GM21825 (cell line): ENCODE measurements around the gene ZNF397.
"Not testable (repeated sequence)": the region's sequence is repeated elsewhere in the genome, so short reads cannot be mapped to it uniquely, and the experiment has no call there.

ENCODE experiments used
- ATAC-seq: cut with Tn5 transposase; IDR thresholded peaks from one replicate; pipeline ENCODE4 v1.9.1; 2021; ENCODE audit warnings: mild to moderate bottlenecking, moderate library complexity; ENCODE audit not compliant: unreplicated experiment

Gene ZNF397

DNA sequence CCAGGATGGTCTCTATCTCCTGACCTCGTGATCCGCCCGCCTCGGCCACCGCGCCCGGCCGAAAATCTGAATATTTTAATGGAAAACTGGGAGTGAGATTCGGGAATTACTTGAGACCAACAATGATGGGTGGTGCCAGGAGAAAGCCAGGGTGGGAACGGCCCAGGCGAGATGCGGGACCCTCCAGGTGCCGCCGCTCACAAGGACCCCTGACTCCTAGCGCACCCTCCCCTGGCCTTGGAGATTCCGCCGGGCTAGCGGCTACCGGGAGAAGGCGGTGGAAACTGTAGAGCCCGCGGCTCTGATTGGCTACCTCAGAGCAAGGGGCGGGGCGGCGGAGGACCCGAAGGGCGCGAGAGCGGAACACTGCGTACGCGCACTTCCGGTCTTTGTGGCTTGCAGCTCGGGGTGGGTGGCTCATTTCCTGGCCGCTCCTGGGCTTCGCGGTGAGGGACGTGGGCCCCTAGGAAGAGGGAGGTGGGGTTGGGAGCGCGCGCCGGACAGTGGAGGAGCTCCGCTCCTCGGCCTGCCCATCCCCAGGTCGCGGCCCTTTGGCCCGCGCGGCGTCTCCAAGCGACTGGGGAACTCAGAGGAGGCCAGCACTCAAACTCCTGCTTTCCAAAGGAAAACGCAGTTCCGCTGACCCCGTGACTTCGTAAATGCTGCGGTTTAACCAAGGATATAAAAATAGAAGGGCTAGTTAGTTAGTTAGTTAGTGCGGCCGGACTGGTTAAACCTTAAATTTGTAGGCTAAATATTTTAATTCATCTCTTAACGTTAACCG is at the start of gene ZNF397:
ZNF397 (plus strand) TSS at position 371 of the 784 bp plus-strand sequence. CDS start 1,437 bp downstream, outside the sequence.
- peak; percentile 99 for ATAC-seq

DNA sequence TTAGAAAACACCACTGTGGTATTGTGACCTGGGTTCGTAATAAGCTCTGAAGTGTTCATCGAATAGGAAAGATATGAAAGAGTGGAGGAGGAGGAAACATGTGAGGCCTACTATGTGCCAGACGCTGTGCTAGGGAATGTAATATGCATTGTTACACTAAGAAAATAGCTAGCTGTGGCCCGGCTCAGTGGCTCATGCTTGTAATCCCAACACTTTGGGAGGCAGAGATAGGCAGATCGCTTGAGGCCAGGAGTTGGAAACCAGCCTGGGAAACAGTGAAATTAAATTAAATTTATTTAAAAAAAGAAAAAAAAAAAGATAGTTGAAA is 49.2 kb upstream of the ZNF397 start:
- ATAC-seq = no peak

DNA sequence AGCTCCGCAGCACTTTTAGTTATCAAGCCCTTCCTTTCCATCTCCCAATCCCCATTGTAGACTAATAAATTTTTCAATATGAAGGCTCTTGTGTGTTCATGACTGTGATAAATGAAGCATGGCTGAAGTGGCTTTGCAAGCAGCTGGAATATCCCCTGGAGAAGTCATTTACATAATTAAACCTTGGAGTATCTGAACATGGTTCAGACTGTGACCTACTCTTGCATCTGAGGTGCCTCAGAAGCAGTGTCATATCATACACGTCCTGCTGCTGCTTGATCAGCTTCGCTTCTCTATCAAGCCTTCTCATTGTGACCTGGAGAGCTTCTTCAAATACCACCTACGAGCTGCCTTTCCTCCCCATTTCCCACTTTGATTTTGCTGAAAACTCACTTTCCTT is 48.4 kb upstream of the ZNF397 start:
- ATAC-seq = no peak

DNA sequence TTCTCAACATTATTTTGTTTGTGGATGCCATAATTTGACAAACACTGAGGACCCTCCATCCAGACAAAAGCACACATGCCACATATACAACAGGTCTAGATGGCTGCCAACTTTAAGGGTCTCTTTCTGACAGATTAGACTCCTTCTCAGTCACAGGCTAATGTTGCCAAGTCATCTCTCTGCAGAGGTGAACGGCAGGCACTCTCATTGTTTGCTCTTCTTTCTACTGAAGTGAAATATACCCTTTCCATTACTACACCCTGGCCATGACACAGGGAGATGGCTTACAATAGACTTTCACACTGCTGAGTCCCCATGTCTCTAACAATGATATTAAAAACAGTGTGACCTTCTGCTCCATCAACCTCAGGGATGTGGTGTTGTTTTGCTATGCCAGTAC is 47.5 kb upstream of the ZNF397 start:
- ATAC-seq = no peak

DNA sequence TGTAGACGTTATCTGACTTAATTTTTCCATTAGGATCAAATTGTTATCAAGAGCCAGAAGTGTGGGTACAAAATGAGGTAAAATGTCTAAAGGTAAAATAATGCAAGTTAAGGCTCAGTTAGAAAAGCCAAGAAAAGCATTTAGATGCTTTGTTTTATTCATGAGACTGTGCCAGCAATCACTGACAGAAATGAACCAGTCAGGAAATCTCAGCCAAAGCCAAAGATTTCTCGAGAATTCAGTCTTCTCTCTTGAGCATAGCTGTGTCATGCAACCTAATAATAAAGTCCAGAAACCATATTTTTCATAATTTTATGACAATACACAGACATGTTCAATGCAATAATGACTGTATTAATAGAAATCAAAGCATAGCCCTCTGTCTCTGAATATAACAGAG is 43.5 kb upstream of the ZNF397 start:
- ATAC-seq = no peak

GRCh38 chr18:35201256-35201931 is 39.4 kb upstream of the ZNF397 start:
- ATAC-seq = no peak

- ATAC-seq = no peak
These were observed 37.8 kb upstream of the ZNF397 start for GRCh38 chr18:35203067-35203466.

GRCh38 chr18:35205199-35205712 is 35.6 kb upstream of the ZNF397 start:
- no peak for ATAC-seq

GRCh38 chr18:35205746-35206458 is 34.9 kb upstream of the ZNF397 start:
- not testable (repeated sequence) for ATAC-seq

DNA sequence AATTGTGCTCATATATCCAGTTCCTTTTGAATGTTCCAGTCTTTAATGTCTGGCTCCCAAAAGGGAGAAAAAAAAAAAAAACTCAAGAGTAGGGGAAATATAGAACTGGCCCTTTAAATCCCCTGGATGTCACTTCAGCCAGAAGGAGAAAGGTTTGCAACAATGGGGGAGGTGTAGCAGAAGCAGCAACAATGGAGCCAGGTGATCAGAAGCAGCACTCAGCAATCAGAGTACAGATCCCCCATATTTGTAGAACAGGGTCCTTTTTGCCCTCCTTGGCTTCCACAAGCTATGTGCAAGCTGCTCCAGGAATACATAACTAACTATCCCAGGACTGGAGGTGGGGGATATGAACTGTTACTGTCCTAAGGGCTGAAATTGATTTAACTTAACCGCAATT is 25.8 kb upstream of the ZNF397 start:
- ATAC-seq = no peak

- ATAC-seq = not testable (repeated sequence)
These were observed 24.2 kb upstream of the ZNF397 start for GRCh38 chr18:35216611-35217010.

GRCh38 chr18:35219331-35219730 is 21.5 kb upstream of the ZNF397 start:
- ATAC-seq = not testable (repeated sequence)

GRCh38 chr18:35220424-35220823 is 20.4 kb upstream of the ZNF397 start:
- no peak for ATAC-seq

GRCh38 chr18:35223797-35224196 is 17.0 kb upstream of the ZNF397 start:
- ATAC-seq = no peak

DNA sequence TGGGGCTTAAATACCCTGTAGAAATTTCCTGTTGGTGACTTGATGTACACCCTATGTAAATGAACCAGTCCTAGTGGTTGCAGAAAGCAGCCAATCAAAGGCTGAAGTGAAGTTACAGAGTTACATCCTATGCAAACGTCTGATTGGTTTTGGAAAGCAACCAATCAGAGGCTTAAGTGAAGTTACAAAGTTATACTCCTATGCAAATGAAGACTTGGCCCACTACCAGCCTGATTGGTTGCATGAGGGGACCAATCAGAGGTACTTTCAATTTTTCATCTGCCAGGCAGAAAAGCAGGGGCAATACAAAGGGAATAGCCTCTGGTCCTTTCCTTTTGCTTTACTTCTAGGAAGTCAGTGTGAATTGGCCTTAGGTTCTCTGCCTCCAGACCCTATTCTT is 13.6 kb upstream of the ZNF397 start:
- ATAC-seq = no peak

- peak; percentile 76 for ATAC-seq
These were observed 9.8 kb upstream of the ZNF397 start for GRCh38 chr18:35231052-35231451.

DNA sequence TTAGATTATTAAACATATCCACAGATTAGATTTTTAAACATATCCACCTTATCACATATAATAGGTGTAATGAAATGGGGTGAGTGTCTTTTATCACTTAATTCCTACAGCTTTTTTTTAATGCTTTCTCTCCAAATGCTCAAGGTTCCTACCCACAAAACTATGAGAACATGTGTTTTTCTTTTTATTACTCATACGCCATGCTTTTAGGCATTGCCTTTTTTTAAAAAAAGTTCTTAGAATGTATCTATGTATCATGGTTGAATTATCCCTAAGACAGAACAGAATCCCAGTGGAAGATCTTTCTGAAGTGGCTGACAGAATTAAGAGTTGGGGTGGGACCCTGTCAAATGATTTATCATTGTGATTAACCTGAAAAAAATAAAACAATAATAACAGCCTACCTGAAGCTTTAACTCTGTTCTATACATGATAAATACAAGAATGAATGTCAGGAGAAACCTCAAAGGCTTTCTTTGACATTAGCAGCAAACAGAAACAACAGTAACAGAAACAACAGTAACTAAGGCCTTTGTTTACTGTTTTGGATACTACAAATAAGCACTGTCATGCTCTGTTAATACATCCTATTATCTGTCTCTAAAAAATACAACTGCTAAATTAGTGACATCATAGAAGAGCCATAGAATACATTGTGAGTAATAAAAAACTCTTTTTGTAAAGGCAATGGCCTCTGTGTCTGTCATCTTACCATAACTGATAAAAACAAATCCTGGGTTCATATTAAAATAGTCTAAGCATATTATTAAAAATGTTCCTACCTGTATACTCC is 4.1 kb upstream of the ZNF397 start:
- no peak for ATAC-seq

- ATAC-seq = no peak
These were observed 1.5 kb upstream of the ZNF397 start for GRCh38 chr18:35239314-35239713.

DNA sequence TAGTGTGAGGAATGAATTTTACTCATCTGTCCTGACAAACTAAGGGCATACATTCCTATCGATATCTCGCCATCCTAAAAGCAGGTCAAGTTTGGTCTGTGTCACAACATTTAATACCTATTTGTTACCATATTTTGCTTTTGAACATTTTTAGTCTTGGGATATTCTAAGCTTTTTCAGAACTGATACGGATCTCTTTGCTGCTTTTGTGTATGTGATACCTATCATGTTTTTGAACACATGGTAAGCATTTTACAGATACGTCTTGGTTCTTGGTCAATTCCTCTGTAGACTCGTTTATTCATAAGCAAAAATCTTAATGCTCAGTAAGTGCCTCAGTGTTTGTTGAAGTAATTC is 592 bp downstream of the ZNF397 start:
- no peak for ATAC-seq

- ATAC-seq = no peak
These were observed 1.6 kb downstream of the ZNF397 start for GRCh38 chr18:35242426-35242825.

DNA sequence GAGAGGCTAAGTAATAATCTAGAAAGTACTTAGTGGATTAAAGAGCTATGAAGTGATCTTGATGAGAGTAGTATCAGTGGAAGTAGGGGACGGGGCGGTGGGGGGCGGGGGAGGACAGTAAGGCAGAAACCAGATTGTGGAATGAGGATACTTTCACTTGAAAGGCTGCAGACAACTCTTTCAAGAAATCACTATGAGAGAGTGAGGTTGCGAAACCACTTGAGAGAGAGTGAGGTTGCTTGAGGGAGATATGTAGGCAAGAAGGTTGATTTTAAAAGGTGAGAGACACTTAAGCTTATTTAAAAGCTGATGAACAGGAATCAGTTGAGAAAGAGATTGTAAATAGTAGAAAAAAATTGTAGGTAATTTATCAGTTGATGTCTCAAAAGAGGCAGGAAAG is 3.8 kb downstream of the ZNF397 start:
- ATAC-seq = no peak
